Activated CD4-positive, alpha-beta T cell treated with anti-CD3 and anti-CD28 coated beads for 36 hours (primary cell): Measurements from ENCODE around the gene MACROD2. TPM values are rescaled to one million over a fixed set of nuclear protein-coding genes. Genes with fewer than 3 reads are reported as not detected.

Source experiments
- ATAC-seq: fragments of 200-7000 bp; cut with Tn5 transposase; one replicate; pipeline ENCODE4 v1.10.0; 2021; ENCODE audit warnings: mild to moderate bottlenecking, moderate library complexity
- CTCF ChIA-PET: fragments of 350-600 bp; sonication (Branson Sonifier 250); formaldehyde crosslinking; loops from one replicate; lab custom pipeline; 2021; ENCODE audit warnings: antibody characterized with exemption; lab: Charles Lee
- POLR2A ChIA-PET: fragments of 350-600 bp; sonication (Branson Sonifier 250); formaldehyde crosslinking; loops from one replicate; lab custom pipeline; 2021; ENCODE audit warnings: antibody characterized with exemption, inconsistent platforms; lab: Charles Lee
- DNase-seq: peaks from one replicate; pipeline ENCODE4 v3.0.0-alpha.2; 2020
- H3K27ac Mint-ChIP-seq: one replicate; pipeline ENCODE4 v1.8.0; 2021; ENCODE audit warnings: mixed read lengths
- H3K27me3 Mint-ChIP-seq: one replicate; pipeline ENCODE4 v1.8.0; 2021; ENCODE audit warnings: mixed read lengths
- H3K36me3 Mint-ChIP-seq: one replicate; pipeline ENCODE4 v1.8.0; 2021; ENCODE audit warnings: low read depth, mixed read lengths
- H3K4me1 Mint-ChIP-seq: one replicate; pipeline ENCODE4 v1.8.0; 2021; ENCODE audit warnings: mixed read lengths
- H3K4me3 Mint-ChIP-seq: one replicate; pipeline ENCODE4 v1.8.0; 2021; ENCODE audit warnings: mild to moderate bottlenecking, moderate library complexity, mixed read lengths
- H3K9me3 Mint-ChIP-seq: one replicate; pipeline ENCODE4 v1.8.0; 2021; ENCODE audit warnings: low read depth, mixed read lengths
- intact Hi-C, 2 experiments: fragments of 100-400 bp; cut with DNase I in 1 of 2; cut with micrococcal nuclease in 1 of 2; formaldehyde crosslinking; loops; one replicate each; pipeline versions ENCODE4 v1.14.2 to v1.15.1; 2022 to 2024; cut with DNase I, micrococcal nuclease
- total RNA-seq, 2 experiments: library from RNA; stranded (reverse); gene quantifications; one replicate each; pipeline ENCODE4 v1.2.3, GENCODE V29; 2021

MACROD2 gene
- total RNA-seq, 2 experiments from 2014 or later = not detected

DNA sequence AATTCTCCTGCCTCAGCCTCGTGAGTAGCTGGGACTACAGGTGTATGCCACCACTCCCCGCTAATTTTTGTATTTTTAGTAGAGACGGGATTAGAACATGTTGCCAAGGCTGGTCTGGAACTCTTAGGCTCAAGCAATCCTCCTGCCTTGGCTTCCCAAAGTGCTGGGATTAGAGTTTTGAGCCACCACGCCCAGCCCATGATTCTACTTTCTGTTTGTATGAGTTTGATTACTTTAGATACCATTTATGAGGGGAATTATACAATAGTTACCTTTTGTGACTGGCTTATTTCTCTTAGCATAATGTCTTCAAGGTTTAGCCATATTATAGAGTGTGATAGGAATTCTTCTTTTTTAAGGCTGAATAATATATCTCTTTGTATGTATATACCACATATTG is 897.5 kb downstream of the MACROD2 start:
- Mint-ChIP-seq H3K9me3 (peaks cover 9% of the 10 kb centered on the region), H3K4me1 (no peaks in the 10 kb centered on the region), H3K27me3 (no peaks in the 10 kb centered on the region), H3K27ac (no peak overlapping the region), H3K36me3 (no peaks in the 10 kb centered on the region), H3K4me3 (no peak overlapping the region)
- DNase-seq (no peak), ATAC-seq (no peak)
- ChIA-PET CTCF (no interaction called here), POLR2A (no interaction called here)
- intact Hi-C loops = no loop called here

DNA sequence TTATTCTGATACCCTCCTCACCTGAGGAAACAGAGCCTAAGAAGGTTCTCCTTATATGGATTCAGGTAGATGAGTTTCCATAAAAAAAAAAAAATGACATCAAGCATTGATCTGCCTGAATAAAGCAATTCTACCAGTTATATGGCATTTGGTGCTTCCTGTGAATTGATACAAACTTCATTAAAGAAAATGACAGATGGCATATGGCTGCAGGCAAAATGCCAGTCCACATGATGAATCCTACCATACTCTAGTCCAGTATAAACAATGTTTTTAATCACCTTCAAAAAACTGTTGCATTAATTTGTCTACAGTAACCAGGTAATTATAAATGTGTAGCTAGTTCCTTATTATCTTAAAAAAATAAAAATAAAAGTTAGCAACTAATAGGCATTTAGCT is 901.3 kb downstream of the MACROD2 start:
- ATAC-seq (no peak), DNase-seq (no peak)
- H3K27ac Mint-ChIP-seq = no peak overlapping the region
- no peaks in the 10 kb centered on the region for H3K36me3 Mint-ChIP-seq
- POLR2A ChIA-PET = no interaction called here
- intact Hi-C loops = no loop called here
- no peaks in the 10 kb centered on the region for H3K27me3 Mint-ChIP-seq
- H3K4me3 Mint-ChIP-seq = no peak overlapping the region
- peaks cover 4% of the 10 kb centered on the region for H3K9me3 Mint-ChIP-seq
- CTCF ChIA-PET = no interaction called here
- no peaks in the 10 kb centered on the region for H3K4me1 Mint-ChIP-seq

DNA sequence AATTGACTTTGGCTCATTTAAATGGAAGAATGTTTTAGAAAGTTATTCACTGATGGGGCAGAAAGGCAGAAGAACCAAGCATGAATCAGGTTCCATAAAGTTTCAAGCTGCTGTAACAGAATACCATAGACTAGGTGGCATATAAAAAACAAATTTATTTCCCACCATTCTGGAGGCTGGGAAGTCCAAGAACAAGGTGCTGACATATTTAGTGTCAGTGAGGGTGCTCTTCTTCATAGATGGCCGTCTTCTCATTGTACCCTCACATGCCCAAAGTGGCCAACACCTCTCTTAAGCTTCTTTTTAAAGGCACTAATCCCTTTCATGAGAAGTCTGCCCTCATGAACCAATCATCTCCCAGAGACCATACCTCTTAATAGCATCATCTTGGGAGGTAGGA is 902.3 kb downstream of the MACROD2 start:
- no peak overlapping the region for H3K27ac Mint-ChIP-seq
- no peaks in the 10 kb centered on the region for H3K4me1 Mint-ChIP-seq
- H3K4me3 Mint-ChIP-seq = no peak overlapping the region
- CTCF ChIA-PET = no interaction called here
- H3K36me3 Mint-ChIP-seq = no peaks in the 10 kb centered on the region
- intact Hi-C loops = no loop called here
- POLR2A ChIA-PET = no interaction called here
- ATAC-seq (no peak), DNase-seq (no peak)
- peaks cover 4% of the 10 kb centered on the region for H3K9me3 Mint-ChIP-seq
- no peaks in the 10 kb centered on the region for H3K27me3 Mint-ChIP-seq

DNA sequence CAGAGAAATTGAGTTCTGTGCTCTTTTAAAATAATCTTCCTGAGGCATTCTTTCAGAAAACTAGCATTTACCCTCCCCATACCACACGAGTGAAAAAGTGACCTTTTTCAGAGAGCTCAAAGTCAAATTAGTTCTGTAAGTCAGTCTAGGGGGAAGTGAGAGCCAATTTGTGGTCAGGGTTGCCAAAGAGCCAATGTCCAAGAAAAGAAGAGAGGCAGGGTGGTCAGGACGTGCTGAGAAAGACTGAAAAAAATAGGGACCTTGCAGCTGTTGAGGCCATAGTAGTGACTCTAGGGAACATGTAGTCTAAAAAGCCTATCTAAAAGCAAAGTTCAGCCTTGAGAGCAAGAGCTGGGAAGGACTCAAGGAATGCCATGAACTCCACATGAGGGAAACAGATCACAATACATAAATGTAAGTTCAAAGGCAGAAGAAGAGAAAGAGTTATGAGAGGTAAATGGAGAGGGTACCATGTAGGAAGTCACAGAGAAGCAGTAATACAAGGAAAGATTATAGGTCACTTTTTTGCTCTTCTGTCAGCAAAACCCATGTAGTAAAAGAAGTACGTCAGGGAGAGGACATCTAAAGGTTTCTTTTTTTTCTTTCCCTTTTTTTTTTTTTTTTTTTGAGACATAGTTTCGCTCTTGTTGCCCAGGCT is 907.2 kb downstream of the MACROD2 start:
- peaks cover 4% of the 10 kb centered on the region for H3K9me3 Mint-ChIP-seq
- POLR2A ChIA-PET = no interaction called here
- H3K27me3 Mint-ChIP-seq = no peaks in the 10 kb centered on the region
- CTCF ChIA-PET = no interaction called here
- DNase-seq (no peak), ATAC-seq (no peak)
- H3K4me3 Mint-ChIP-seq = no peak overlapping the region
- no peaks in the 10 kb centered on the region for H3K36me3 Mint-ChIP-seq
- intact Hi-C loops = no loop called here
- H3K4me1 Mint-ChIP-seq = no peaks in the 10 kb centered on the region
- no peak overlapping the region for H3K27ac Mint-ChIP-seq

DNA sequence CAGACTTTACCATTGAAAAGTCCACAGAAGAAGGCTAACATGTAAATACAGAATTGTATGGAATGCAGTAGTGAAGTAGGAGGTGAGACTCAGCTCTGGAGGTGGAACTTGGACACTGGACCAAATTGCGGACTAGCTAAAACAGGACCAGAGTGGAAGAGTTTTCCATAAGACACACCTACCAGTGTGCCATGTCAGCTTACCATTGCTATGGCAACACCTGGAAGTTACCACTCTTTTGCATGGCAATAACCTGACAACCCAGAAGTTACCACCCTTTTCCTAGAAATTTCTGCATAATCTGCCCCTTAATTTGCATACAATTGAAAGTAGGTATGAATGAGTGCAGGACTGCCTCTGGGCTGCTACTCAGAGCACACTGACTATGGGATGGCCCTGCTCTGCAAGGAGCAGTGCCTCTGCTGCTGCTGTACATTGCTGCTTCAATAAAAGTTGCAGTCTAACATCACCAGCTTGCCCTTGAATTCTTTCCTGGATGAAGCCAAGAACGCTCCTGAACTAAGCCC is 911.7 kb downstream of the MACROD2 start:
- no peaks in the 10 kb centered on the region for H3K27me3 Mint-ChIP-seq
- peaks cover 4% of the 10 kb centered on the region for H3K9me3 Mint-ChIP-seq
- ChIA-PET POLR2A (no interaction called here), CTCF (no interaction called here)
- ATAC-seq (no peak), DNase-seq (no peak)
- no peaks in the 10 kb centered on the region for H3K4me1 Mint-ChIP-seq
- no peak overlapping the region for H3K4me3 Mint-ChIP-seq
- H3K27ac Mint-ChIP-seq = no peak overlapping the region
- no peaks in the 10 kb centered on the region for H3K36me3 Mint-ChIP-seq
- intact Hi-C loops = no loop called here

DNA sequence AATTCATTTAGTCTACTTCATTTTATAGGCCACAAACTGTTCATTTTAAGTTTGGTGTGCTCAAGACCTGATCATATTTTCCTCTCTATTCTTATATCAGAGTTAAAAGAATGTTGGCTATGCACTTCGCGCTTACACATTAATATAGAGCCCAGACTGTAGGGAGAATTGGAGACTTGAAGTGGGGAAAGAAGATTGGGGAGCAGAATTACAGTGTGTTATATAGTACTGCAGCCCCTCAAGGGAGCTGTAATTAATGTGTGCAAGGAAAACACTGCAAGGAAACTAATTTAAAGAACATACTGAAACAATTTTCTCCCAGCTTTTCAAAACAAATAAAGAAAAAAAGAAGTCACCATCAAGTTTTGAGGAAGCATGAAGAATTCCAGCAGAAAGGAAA is 914.8 kb downstream of the MACROD2 start:
- Mint-ChIP-seq H3K4me1 (no peaks in the 10 kb centered on the region), H3K27me3 (no peaks in the 10 kb centered on the region), H3K4me3 (no peak overlapping the region), H3K27ac (no peak overlapping the region), H3K9me3 (peaks cover 2% of the 10 kb centered on the region), H3K36me3 (no peaks in the 10 kb centered on the region)
- CTCF ChIA-PET = interaction anchor here (0.6 kb wide), 1 partner anchor 366 kb away, joined by 3 read pairs; no protein-coding TSS in a partner anchor
- POLR2A ChIA-PET = no interaction called here
- ATAC-seq = no peak
- intact Hi-C loops = no loop called here
- no peak for DNase-seq

DNA sequence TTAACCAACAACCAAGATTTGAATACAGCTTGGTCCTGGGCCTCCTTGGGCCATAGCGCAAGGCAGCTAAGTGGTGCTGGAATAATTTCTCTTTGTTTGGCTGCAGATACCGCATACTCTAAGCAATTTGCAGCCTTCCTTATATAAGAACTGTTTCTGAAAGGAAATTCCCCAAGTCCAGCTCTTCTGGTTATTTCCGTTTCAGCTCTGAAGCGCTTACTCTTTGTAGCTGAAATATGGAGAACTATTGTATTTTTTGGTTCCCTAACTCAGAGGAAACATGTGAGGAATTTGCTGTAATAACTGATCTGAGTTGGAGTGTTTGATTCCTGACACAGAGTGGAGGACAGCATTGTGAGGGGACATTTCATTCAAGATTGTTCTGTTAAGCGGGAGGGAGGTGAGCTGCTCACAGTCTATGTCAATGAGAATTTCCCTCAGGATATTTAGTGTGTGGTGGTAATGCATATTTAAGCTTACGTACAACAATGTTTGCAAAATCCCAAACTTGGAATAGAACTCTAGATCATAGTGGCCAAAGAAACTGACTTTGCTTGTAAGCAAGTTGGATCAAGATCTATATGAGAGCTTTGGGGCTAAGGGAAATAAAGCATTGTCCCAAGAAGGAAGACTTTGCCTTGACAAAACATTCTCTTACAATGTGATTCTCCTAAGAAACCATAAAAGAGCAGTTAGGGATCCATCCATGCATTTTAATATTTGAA is 918.7 kb downstream of the MACROD2 start:
- Mint-ChIP-seq H3K36me3 (no peaks in the 10 kb centered on the region), H3K4me3 (no peak overlapping the region), H3K27ac (no peak overlapping the region), H3K27me3 (no peaks in the 10 kb centered on the region), H3K4me1 (no peaks in the 10 kb centered on the region), H3K9me3 (peaks cover 3% of the 10 kb centered on the region)
- POLR2A ChIA-PET = no interaction called here
- CTCF ChIA-PET = no interaction called here
- DNase-seq = no peak
- ATAC-seq = no peak
- intact Hi-C loops = no loop called here

DNA sequence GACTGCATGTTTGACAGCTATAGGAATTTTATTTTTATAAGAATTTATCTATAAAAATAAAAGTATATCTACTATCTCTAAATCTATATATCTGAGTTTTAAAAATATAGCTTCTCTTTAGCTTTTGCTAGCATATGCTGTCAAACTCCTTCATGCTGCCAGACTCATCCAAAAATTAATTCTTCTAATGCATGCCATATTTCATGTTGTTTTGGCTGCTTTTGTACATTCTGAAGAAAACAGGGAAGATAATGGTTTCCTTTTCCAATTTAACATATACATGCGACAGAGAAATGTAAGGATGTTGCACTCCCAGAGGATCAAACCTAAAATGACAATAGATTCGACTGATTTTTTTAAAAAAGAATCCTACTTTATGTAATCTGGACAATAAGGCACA is 919.3 kb downstream of the MACROD2 start:
- Mint-ChIP-seq H3K27ac (no peak overlapping the region), H3K36me3 (no peaks in the 10 kb centered on the region), H3K27me3 (no peaks in the 10 kb centered on the region), H3K4me1 (no peaks in the 10 kb centered on the region), H3K9me3 (peaks cover 5% of the 10 kb centered on the region), H3K4me3 (no peak overlapping the region)
- ChIA-PET POLR2A (no interaction called here), CTCF (no interaction called here)
- DNase-seq (no peak), ATAC-seq (no peak)
- intact Hi-C loops = no loop called here

DNA sequence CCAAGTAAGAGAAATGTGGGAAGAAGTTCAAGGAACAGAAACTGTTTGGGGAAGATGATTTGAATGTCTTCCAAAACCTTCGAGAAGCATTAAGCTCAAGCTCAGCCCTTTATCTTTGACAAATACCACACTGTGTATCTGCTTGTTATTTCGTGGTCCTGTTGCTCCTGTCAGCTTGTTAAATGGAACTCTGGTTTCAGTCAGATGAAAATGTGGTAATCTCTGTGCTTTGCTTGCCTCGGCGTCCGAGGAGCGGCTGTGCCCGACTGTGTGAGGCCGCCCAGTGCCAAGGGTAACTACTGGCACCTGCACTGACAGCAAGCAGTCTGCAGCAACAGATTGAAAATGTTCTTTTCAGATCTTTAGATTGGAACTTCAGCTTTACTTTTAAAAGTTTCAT is 920.0 kb downstream of the MACROD2 start:
- no peak for DNase-seq
- intact Hi-C loops = no loop called here
- no peak overlapping the region for H3K27ac Mint-ChIP-seq
- ATAC-seq = no peak
- H3K9me3 Mint-ChIP-seq = peaks cover 5% of the 10 kb centered on the region
- ChIA-PET CTCF (no interaction called here), POLR2A (no interaction called here)
- no peaks in the 10 kb centered on the region for H3K36me3 Mint-ChIP-seq
- no peaks in the 10 kb centered on the region for H3K27me3 Mint-ChIP-seq
- H3K4me3 Mint-ChIP-seq = no peak overlapping the region
- no peaks in the 10 kb centered on the region for H3K4me1 Mint-ChIP-seq

DNA sequence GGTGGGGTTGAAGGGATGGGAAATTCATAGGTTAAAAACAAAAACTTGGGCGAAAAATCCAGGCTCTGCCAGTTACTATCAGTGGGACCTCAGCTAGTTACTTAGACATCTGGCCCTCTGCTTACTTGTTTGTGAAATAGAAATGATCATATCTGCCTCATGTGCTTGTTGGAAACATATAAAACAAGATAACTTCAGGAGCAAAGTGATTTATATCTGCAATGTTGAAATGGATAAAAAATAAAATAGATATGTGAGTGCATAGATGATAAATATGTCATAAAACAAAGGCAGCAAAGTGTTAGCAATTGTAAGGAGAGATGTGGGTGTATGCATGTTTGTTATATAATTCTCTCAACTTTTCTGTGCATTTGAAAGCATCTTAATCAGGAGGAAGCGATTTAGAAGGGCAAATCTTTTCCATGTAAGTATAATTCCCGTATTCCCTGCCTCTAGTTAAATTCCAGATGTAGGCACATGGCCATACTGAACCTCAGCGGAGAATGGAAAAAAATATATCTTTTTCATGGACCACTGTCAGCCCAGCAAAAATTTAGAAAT is 921.1 kb downstream of the MACROD2 start:
- POLR2A ChIA-PET = no interaction called here

DNA sequence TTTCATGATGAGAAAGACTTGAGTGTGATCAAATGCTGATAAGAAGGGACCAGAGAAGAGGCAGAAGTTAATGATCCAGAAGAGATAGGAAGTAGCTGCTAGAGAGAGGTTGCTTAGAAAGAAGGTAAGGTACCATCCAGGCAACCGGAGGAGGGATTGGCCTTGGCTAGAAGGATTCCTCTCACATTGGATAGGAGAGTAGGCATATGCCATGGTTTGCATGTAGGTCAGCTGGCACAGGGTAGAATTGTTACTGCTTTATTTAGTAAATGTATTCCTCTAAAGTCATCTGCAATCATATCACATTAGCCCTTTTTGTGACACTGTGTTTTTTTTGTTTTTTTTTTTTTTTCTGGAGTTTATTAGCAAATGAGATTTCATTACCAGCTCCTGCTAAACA is 923.0 kb downstream of the MACROD2 start:
- Mint-ChIP-seq H3K9me3 (peaks cover 5% of the 10 kb centered on the region), H3K4me3 (no peak overlapping the region), H3K27ac (no peak overlapping the region), H3K27me3 (no peaks in the 10 kb centered on the region), H3K36me3 (no peaks in the 10 kb centered on the region), H3K4me1 (no peaks in the 10 kb centered on the region)
- ATAC-seq = no peak
- POLR2A ChIA-PET = no interaction called here
- CTCF ChIA-PET = interaction anchor here (0.6 kb wide), 1 partner anchor 618 kb away, joined by 3 read pairs; no protein-coding TSS in a partner anchor
- intact Hi-C loops = no loop called here
- DNase-seq = no peak

More for the DNA sequence above, 921.1 kb downstream of the MACROD2 start:
- Mint-ChIP-seq H3K27me3 (no peaks in the 10 kb centered on the region), H3K9me3 (peaks cover 5% of the 10 kb centered on the region), H3K36me3 (no peaks in the 10 kb centered on the region), H3K4me3 (no peak overlapping the region), H3K4me1 (no peaks in the 10 kb centered on the region), H3K27ac (no peak overlapping the region)
- CTCF ChIA-PET = no interaction called here
- DNase-seq (no peak), ATAC-seq (no peak)
- intact Hi-C loops = no loop called here

DNA sequence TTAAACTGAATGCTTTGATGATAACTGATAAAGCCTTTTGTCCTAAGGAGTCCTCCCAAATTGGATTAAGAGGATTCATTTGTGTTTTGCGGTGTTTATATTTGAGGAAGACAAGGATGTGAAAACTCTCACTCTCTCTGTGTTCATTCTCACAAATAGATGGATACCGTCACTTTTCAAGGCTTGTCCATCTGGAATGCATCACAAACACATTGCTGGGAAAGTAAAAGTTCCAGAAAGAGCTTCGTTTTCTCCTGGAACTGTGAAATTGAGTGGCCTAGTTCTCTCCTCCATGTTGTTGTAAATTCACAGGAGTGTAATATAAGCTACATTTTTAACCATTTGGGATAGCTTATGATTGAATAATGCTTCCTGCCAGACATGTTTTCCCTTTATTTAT is 923.7 kb downstream of the MACROD2 start:
- no peaks in the 10 kb centered on the region for H3K36me3 Mint-ChIP-seq
- H3K4me3 Mint-ChIP-seq = no peak overlapping the region
- peaks cover 5% of the 10 kb centered on the region for H3K9me3 Mint-ChIP-seq
- H3K27me3 Mint-ChIP-seq = no peaks in the 10 kb centered on the region
- DNase-seq (no peak), ATAC-seq (no peak)
- intact Hi-C loops = no loop called here
- no peak overlapping the region for H3K27ac Mint-ChIP-seq
- POLR2A ChIA-PET = no interaction called here
- H3K4me1 Mint-ChIP-seq = no peaks in the 10 kb centered on the region
- CTCF ChIA-PET = interaction anchor here (0.6 kb wide), 1 partner anchor 619 kb away, joined by 3 read pairs; no protein-coding TSS in a partner anchor
